ENCODE results near the gene EXOC6B.

EXOC6B gene

GRCh38 chr2:72261076-72261475, 564.8 kb downstream of the EXOC6B start:
- no peak for DNase-seq

- DNase-seq = no peak
Measured at GRCh38 chr2:72255540-72255939, 570.3 kb downstream of the EXOC6B start.

GRCh38 chr2:72254831-72255451, 570.9 kb downstream of the EXOC6B start:
- DNase-seq = no peak

GRCh38 chr2:72238311-72238710, 587.5 kb downstream of the EXOC6B start:
- no peak for DNase-seq

GRCh38 chr2:72237549-72237948, 588.3 kb downstream of the EXOC6B start:
- no peak for DNase-seq

- no peak for DNase-seq
Measured at GRCh38 chr2:72236445-72237067, 589.3 kb downstream of the EXOC6B start.

- DNase-seq = no peak
Measured at GRCh38 chr2:72235497-72236415, 590.1 kb downstream of the EXOC6B start.

GRCh38 chr2:72233211-72233610, 592.6 kb downstream of the EXOC6B start:
- no peak for DNase-seq

- DNase-seq = no peak
Measured at GRCh38 chr2:72222829-72223564, 602.8 kb downstream of the EXOC6B start.

GRCh38 chr2:72220170-72220569, 605.7 kb downstream of the EXOC6B start:
- DNase-seq = peak; percentile 21

- DNase-seq = no peak
Measured at GRCh38 chr2:72214429-72215143, 611.2 kb downstream of the EXOC6B start.

- DNase-seq = no peak
Measured at GRCh38 chr2:72212486-72212855, 613.4 kb downstream of the EXOC6B start.

GRCh38 chr2:72211777-72212485, 613.9 kb downstream of the EXOC6B start:
- DNase-seq = no peak

GRCh38 chr2:72211350-72211749, 614.5 kb downstream of the EXOC6B start:
- DNase-seq = no peak

GRCh38 chr2:72210470-72210869, 615.4 kb downstream of the EXOC6B start:
- no peak for DNase-seq

- DNase-seq = no peak
Measured at GRCh38 chr2:72208225-72208624, 617.6 kb downstream of the EXOC6B start.

GRCh38 chr2:72207334-72207733, 618.5 kb downstream of the EXOC6B start:
- no peak for DNase-seq

GRCh38 chr2:72205504-72205881, 620.3 kb downstream of the EXOC6B start:
- no peak for DNase-seq

GRCh38 chr2:72204786-72205503, 620.9 kb downstream of the EXOC6B start:
- DNase-seq = no peak

GRCh38 chr2:72204156-72204785, 621.6 kb downstream of the EXOC6B start:
- DNase-seq = no peak

Data from NCI-H146 (cell line).